Neural cell (in vitro differentiated cells): ENCODE data around the gene GPR107. TPM values are rescaled to one million over a fixed set of nuclear protein-coding genes. Genes with fewer than 3 reads are reported as not detected.

Experiments
- H2AFZ ChIP-seq: fragments of 200-600, 300-800 bp; sonication (generic), shearing (Covaris generic); 2 replicates; pipeline ENCODE4 v1.6.0; 2014; ENCODE audit warnings: low read depth, mild to moderate bottlenecking, antibody characterized with exemption, low read length, moderate library complexity
- H3F3A ChIP-seq: fragments of 200-600 bp; shearing (Covaris generic); 2 replicates; pipeline ENCODE4 v1.6.1; 2016; ENCODE audit warnings: mild to moderate bottlenecking, moderate library complexity, mixed read lengths, antibody characterized with exemption, low read length; ENCODE audit not compliant: insufficient read depth, poor library complexity, severe bottlenecking
- H3K27ac ChIP-seq: fragments of 200-600, 300-800 bp; sonication (generic), shearing (Covaris generic); 2 replicates; pipeline ENCODE4 v1.5.1; 2014; ENCODE audit warnings: mild to moderate bottlenecking, low read length, moderate library complexity
- H3K27me3 ChIP-seq: fragments of 300-800, 200-600 bp; sonication (generic), shearing (Covaris generic); 2 replicates; pipeline ENCODE4 v1.6.0; 2014; ENCODE audit warnings: mild to moderate bottlenecking, low read depth, low read length, moderate library complexity; ENCODE audit not compliant: insufficient read depth
- H3K36me3 ChIP-seq: fragments of 300-800, 200-600 bp; sonication (generic), shearing (Covaris generic); 2 replicates; pipeline ENCODE4 v1.5.1; 2014; ENCODE audit warnings: mild to moderate bottlenecking, antibody characterized with exemption, low read length, moderate library complexity; ENCODE audit not compliant: insufficient read depth
- H3K4me2 ChIP-seq: fragments of 300-800, 200-600 bp; sonication (generic), shearing (Covaris generic); 2 replicates; pipeline ENCODE4 v1.6.0; 2014; ENCODE audit warnings: mild to moderate bottlenecking, low read length
- H3K4me3 ChIP-seq: fragments of 300-800, 200-600 bp; sonication (generic), shearing (Covaris generic); 2 replicates; pipeline ENCODE4 v1.5.1; 2014; ENCODE audit warnings: mild to moderate bottlenecking, low read length, moderate library complexity
- H3K79me2 ChIP-seq: fragments of 200-600 bp; shearing (Covaris generic); replicated peaks from 2 replicates; pipeline ENCODE4 v1.6.0; 2014; ENCODE audit warnings: mild to moderate bottlenecking, low read length, moderate library complexity; ENCODE audit not compliant: insufficient read depth
- H3K9ac ChIP-seq: fragments of 300-800, 200-600 bp; sonication (generic), shearing (Covaris generic); 2 replicates; pipeline ENCODE4 v1.6.1; 2016; ENCODE audit warnings: mild to moderate bottlenecking, low read length, mixed read lengths
- H3K9me2 ChIP-seq: fragments of 200-600 bp; shearing (Covaris generic); 2 replicates; pipeline ENCODE4 v1.6.1; 2016; ENCODE audit warnings: mild to moderate bottlenecking, low read length, mixed read lengths; ENCODE audit not compliant: insufficient read depth
- H3K9me3 ChIP-seq: fragments of 200-600, 300-800 bp; sonication (generic), shearing (Covaris generic); 2 replicates; pipeline ENCODE4 v1.6.1; 2016; ENCODE audit warnings: mild to moderate bottlenecking, mixed run types, low read length, moderate library complexity, mixed read lengths
- H4K20me1 ChIP-seq: fragments of 200-600 bp; shearing (Covaris generic); 2 replicates; pipeline ENCODE4 v1.6.1; 2016; ENCODE audit warnings: mild to moderate bottlenecking, mixed run types; ENCODE audit not compliant: insufficient read depth
- EP300 ChIP-seq: fragments of 450-650 bp; conservative IDR thresholded peaks from 2 replicates; pipeline ENCODE4 v1.6.1; 2014; ENCODE audit warnings: antibody characterized with exemption, mild to moderate bottlenecking, moderate library complexity; ENCODE audit not compliant: poor library complexity, severe bottlenecking
- EZH2 ChIP-seq: fragments of 200-600, 300-800 bp; shearing (Covaris generic), sonication (generic); IDR thresholded peaks from 2 replicates; pipeline ENCODE4 v1.6.1; 2014; ENCODE audit warnings: antibody characterized with exemption, low read length, borderline replicate concordance, mild to moderate bottlenecking; ENCODE audit not compliant: insufficient read depth, poor library complexity, severe bottlenecking
- MXI1 ChIP-seq: fragments of 450-650 bp; conservative IDR thresholded peaks from 2 replicates; pipeline ENCODE4 v1.6.1; 2014; ENCODE audit warnings: antibody characterized with exemption, mild to moderate bottlenecking; ENCODE audit not compliant: poor library complexity, severe bottlenecking
- POLR2AphosphoS5 ChIP-seq: IDR thresholded peaks from 2 replicates; pipeline ENCODE4 v1.6.1; 2012
- RAD21 ChIP-seq: fragments of 450-650 bp; conservative IDR thresholded peaks from 2 replicates; pipeline ENCODE4 v1.6.1; 2014; ENCODE audit warnings: antibody characterized with exemption, mild to moderate bottlenecking, moderate library complexity
- SMC3 ChIP-seq: fragments of 450-650 bp; conservative IDR thresholded peaks from 2 replicates; pipeline ENCODE4 v1.6.1; 2014; ENCODE audit warnings: antibody characterized with exemption, mild to moderate bottlenecking, moderate library complexity; ENCODE audit not compliant: poor library complexity
- TAF1 ChIP-seq: IDR thresholded peaks from 2 replicates; pipeline ENCODE4 v1.6.1; 2012; ENCODE audit warnings: low read depth
- polyA plus RNA-seq: library from polyadenylated mRNA; depleted of rRNA; stranded (reverse); fragments of >200 nt; gene quantifications from 2 replicates; pipeline ENCODE4 v1.2.3, GENCODE V29; 2014
- TF ChIP-seq, protein P1 (sequence below): fragments of 450-650 bp; IDR thresholded peaks from 2 replicates; pipeline ENCODE4 v1.5.1; 2014; ENCODE audit warnings: antibody characterized with exemption, mild to moderate bottlenecking, moderate library complexity; ENCODE audit not compliant: poor library complexity, severe bottlenecking
- TF ChIP-seq, protein P2 (sequence below): IDR thresholded peaks from 2 replicates; pipeline ENCODE4 v1.6.1; 2012; ENCODE audit warnings: borderline replicate concordance

The GPR107 gene
- polyA plus RNA-seq, 1 donor from 2014 or later = 21.5 TPM

DNA sequence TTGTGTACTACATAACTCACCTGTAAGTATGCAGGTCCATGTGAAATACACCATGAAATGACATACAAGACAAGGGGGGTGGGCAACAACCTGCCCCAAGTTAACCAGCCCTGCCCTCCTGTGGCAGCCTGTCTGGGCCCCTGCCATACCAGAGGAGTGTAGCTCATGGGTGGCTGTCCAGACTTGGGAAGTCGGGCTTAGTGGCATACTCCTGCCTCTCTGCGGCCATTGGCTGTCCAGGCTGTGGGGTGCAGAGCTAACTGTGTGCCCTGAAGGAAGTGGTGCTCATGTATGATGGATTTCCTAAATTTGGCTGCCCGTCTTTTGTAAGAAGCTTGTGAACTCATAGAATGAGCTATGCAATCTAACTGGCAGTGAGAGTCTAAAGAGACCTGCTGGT lies 47.0 kb downstream of the GPR107 start:
- H4K20me1 ChIP-seq = no peaks in the 10 kb centered on the region
- H3K9me3 ChIP-seq = no peaks in the 10 kb centered on the region
- H3K9ac ChIP-seq = no peak overlapping the region
- H3K27ac ChIP-seq = no peak overlapping the region
- no peaks in the 10 kb centered on the region for H3F3A ChIP-seq
- no peak for TF ChIP-seq EZH2
- no peak for TF ChIP-seq POLR2AphosphoS5
- no peak for TF ChIP-seq MXI1
- TF ChIP-seq, protein P1, sequence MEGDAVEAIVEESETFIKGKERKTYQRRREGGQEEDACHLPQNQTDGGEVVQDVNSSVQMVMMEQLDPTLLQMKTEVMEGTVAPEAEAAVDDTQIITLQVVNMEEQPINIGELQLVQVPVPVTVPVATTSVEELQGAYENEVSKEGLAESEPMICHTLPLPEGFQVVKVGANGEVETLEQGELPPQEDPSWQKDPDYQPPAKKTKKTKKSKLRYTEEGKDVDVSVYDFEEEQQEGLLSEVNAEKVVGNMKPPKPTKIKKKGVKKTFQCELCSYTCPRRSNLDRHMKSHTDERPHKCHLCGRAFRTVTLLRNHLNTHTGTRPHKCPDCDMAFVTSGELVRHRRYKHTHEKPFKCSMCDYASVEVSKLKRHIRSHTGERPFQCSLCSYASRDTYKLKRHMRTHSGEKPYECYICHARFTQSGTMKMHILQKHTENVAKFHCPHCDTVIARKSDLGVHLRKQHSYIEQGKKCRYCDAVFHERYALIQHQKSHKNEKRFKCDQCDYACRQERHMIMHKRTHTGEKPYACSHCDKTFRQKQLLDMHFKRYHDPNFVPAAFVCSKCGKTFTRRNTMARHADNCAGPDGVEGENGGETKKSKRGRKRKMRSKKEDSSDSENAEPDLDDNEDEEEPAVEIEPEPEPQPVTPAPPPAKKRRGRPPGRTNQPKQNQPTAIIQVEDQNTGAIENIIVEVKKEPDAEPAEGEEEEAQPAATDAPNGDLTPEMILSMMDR = no peak
- TF ChIP-seq, protein P2, sequence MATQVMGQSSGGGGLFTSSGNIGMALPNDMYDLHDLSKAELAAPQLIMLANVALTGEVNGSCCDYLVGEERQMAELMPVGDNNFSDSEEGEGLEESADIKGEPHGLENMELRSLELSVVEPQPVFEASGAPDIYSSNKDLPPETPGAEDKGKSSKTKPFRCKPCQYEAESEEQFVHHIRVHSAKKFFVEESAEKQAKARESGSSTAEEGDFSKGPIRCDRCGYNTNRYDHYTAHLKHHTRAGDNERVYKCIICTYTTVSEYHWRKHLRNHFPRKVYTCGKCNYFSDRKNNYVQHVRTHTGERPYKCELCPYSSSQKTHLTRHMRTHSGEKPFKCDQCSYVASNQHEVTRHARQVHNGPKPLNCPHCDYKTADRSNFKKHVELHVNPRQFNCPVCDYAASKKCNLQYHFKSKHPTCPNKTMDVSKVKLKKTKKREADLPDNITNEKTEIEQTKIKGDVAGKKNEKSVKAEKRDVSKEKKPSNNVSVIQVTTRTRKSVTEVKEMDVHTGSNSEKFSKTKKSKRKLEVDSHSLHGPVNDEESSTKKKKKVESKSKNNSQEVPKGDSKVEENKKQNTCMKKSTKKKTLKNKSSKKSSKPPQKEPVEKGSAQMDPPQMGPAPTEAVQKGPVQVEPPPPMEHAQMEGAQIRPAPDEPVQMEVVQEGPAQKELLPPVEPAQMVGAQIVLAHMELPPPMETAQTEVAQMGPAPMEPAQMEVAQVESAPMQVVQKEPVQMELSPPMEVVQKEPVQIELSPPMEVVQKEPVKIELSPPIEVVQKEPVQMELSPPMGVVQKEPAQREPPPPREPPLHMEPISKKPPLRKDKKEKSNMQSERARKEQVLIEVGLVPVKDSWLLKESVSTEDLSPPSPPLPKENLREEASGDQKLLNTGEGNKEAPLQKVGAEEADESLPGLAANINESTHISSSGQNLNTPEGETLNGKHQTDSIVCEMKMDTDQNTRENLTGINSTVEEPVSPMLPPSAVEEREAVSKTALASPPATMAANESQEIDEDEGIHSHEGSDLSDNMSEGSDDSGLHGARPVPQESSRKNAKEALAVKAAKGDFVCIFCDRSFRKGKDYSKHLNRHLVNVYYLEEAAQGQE = no peak
- TF ChIP-seq EP300 = no peak
- no peak for TF ChIP-seq TAF1
- no peak for TF ChIP-seq RAD21
- no peak for TF ChIP-seq SMC3
- peaks cover 7% of the 10 kb centered on the region for H3K36me3 ChIP-seq
- H3K4me3 ChIP-seq = no peak overlapping the region
- no peaks in the 10 kb centered on the region for H3K9me2 ChIP-seq
- H3K4me2 ChIP-seq = no peak overlapping the region
- H3K27me3 ChIP-seq = no peaks in the 10 kb centered on the region
- no peaks in the 10 kb centered on the region for H3K79me2 ChIP-seq
- no peak overlapping the region for H2AFZ ChIP-seq

DNA sequence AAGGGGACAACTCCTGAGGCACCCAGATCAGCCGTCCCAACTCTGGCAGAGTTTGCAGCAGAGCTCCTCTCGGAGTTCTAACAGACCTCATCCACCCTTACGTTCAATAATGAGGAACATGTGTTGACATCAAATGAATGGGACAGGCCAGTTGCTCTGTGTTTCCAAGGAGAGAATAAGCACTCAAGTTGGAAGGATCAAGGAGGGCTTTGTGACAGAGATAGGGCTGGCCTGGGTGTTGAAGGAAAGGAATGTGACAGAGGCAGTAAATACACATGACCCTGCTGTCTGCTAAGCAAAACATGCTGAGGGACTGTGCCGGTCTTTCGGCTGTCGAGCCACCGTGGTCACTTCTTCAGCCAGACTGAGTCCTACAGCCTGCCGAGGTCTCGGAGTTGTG lies 48.2 kb downstream of the GPR107 start:
- H3K27me3 ChIP-seq = no peaks in the 10 kb centered on the region
- H3K9me2 ChIP-seq = no peaks in the 10 kb centered on the region
- no peak overlapping the region for H3K4me3 ChIP-seq
- no peaks in the 10 kb centered on the region for H3K79me2 ChIP-seq
- no peaks in the 10 kb centered on the region for H4K20me1 ChIP-seq
- H3K36me3 ChIP-seq = peaks cover 7% of the 10 kb centered on the region
- no peaks in the 10 kb centered on the region for H3F3A ChIP-seq
- H2AFZ ChIP-seq = no peak overlapping the region
- no peaks in the 10 kb centered on the region for H3K9me3 ChIP-seq
- no peak overlapping the region for H3K9ac ChIP-seq
- TF ChIP-seq SMC3 (no peak), MXI1 (no peak), RAD21 (no peak), EP300 (no peak), TAF1 (no peak), POLR2AphosphoS5 (no peak), EZH2 (no peak)
- TF ChIP-seq, protein P2 = no peak
- TF ChIP-seq, protein P1 = no peak
- no peak overlapping the region for H3K4me2 ChIP-seq
- no peak overlapping the region for H3K27ac ChIP-seq
